ENCODE measurements around the gene PRDM11. TPM values are rescaled to one million over a fixed set of nuclear protein-coding genes. Genes with fewer than 3 reads are reported as not detected.

The PRDM11 gene
- total RNA-seq, 2 donors from 2014 or later: 4.1 to 8.3 TPM

- H3K9me3 ChIP-seq: no peaks in the 10 kb centered on the region
- TF ChIP-seq, protein P1, sequence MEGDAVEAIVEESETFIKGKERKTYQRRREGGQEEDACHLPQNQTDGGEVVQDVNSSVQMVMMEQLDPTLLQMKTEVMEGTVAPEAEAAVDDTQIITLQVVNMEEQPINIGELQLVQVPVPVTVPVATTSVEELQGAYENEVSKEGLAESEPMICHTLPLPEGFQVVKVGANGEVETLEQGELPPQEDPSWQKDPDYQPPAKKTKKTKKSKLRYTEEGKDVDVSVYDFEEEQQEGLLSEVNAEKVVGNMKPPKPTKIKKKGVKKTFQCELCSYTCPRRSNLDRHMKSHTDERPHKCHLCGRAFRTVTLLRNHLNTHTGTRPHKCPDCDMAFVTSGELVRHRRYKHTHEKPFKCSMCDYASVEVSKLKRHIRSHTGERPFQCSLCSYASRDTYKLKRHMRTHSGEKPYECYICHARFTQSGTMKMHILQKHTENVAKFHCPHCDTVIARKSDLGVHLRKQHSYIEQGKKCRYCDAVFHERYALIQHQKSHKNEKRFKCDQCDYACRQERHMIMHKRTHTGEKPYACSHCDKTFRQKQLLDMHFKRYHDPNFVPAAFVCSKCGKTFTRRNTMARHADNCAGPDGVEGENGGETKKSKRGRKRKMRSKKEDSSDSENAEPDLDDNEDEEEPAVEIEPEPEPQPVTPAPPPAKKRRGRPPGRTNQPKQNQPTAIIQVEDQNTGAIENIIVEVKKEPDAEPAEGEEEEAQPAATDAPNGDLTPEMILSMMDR (IDR thresholded peaks at IDR 0.05): no peak
- no peak for DNase-seq
- H3K4me1 ChIP-seq: peaks cover 2% of the 10 kb centered on the region
- H3K27ac ChIP-seq: no peak overlapping the region
- H3K9ac ChIP-seq (ENCODE audit: low read depth in 2 of 2, low read length in 2 of 2): no peak overlapping the region
- H3K27me3 ChIP-seq: no peaks in the 10 kb centered on the region
- no peak overlapping the region for H3K4me3 ChIP-seq
- intact Hi-C loops (cut with DNase I): no loop called here
- no peaks in the 10 kb centered on the region for H3K36me3 ChIP-seq
These were observed 123.2 kb downstream of the PRDM11 start for GRCh38 chr11:45269678-45270077.

DNA sequence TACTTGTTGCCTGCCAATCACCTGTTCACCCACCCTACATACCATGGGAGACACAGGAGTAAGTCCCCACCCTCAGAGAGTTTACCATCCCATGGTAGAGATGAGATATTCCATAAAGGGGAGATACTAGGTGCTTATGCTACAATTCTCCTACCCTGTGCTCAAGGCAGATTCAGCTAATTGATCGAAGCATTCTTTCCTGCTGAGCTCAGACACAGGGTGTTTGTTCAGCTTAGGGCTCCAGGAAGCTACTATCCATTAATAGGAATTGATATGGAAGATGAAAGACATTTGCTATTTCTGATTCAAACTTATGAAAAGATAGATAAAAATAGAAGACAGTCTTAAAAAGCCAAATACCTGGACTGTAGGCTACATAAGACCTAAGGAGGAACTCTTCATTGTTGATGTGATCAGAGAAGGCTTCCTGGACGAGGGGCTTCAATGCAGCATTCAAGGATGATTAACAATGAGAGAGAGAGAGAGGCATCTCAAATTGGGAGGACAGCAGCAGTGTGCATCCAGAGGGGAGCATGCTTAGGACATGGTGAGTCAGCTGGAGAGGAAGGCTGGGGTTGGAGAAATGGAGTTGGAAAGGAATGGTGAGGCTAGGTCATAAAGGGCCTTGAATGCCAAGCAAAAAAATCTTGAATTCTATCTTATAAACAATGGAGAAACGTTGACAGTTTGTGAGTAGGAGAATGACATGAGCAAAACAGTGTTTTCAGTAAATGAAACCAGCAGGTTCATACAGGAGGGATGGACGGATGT is 124.7 kb downstream of the PRDM11 start:
- no peaks in the 10 kb centered on the region for H3K9me3 ChIP-seq
- TF ChIP-seq, protein P1 (IDR thresholded peaks at IDR 0.05): no peak
- no peak overlapping the region for H3K27ac ChIP-seq
- intact Hi-C loops (cut with DNase I): no loop called here
- H3K4me1 ChIP-seq: no peaks in the 10 kb centered on the region
- H3K9ac ChIP-seq (ENCODE audit: low read depth in 2 of 2, low read length in 2 of 2): no peak overlapping the region
- H3K36me3 ChIP-seq: no peaks in the 10 kb centered on the region
- no peaks in the 10 kb centered on the region for H3K27me3 ChIP-seq
- H3K4me3 ChIP-seq: no peak overlapping the region
- no peak for DNase-seq

DNA sequence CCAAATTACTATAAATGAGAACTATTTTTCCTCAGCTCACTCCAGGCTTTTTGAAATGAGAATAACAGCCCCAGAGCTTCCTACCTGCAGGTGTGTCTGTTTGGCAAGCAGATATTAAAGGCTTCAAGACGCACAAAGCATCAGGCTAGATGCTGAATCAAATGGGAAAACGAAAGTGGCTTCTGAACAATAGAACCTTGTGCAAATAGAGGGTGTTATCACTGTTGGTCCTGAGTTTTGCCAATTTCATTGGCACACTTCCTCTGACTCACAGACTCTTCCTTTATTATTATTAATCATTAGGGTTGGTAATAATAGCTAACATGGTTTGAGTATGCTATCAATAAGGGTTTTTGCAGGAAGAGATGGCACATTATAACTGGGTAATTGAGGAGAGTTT is 126.3 kb downstream of the PRDM11 start:
- Histone ChIP-seq H3K4me1 (no peaks in the 10 kb centered on the region), H3K9ac (ENCODE audit: low read depth in 2 of 2, low read length in 2 of 2) (peak overlapping the region in 1 of 2 donors; percentile 57), H3K9me3 (no peaks in the 10 kb centered on the region), H3K27me3 (no peaks in the 10 kb centered on the region), H3K27ac (no peak overlapping the region), H3K4me3 (no peak overlapping the region), H3K36me3 (no peaks in the 10 kb centered on the region)
- TF ChIP-seq, protein P1 (IDR thresholded peaks at IDR 0.05): no peak
- no peak for DNase-seq
- intact Hi-C loops (cut with DNase I): no loop called here

- Histone ChIP-seq H3K4me3 (no peak overlapping the region), H3K9ac (ENCODE audit: low read depth in 2 of 2, low read length in 2 of 2) (no peak overlapping the region), H3K36me3 (no peaks in the 10 kb centered on the region), H3K9me3 (no peaks in the 10 kb centered on the region), H3K27me3 (no peaks in the 10 kb centered on the region), H3K27ac (no peak overlapping the region), H3K4me1 (no peaks in the 10 kb centered on the region)
- no peak for DNase-seq
- TF ChIP-seq, protein P1 (IDR thresholded peaks at IDR 0.05): no peak
- intact Hi-C loops (cut with DNase I): no loop called here
These were observed 127.1 kb downstream of the PRDM11 start for GRCh38 chr11:45273509-45273908.

DNA sequence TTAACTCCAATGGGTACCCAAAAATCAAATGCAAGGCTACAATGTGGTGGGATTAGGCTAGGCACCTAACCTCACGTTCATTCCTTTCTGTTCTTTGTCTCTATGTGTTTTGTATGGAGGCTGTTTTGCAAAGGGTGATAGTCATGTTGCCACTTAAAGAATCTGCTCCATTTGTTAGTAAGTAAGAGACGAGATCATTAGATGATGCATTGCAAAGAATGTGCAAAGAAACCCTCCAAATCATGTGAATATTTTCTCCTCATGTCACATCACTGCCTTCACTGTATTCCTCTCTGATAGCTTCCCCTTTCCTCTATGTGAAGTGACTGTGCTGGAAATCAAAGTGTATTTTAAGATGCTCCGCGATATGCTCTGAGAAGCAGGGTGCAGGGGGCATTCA is 127.8 kb downstream of the PRDM11 start:
- Histone ChIP-seq H3K4me3 (no peak overlapping the region), H3K4me1 (no peaks in the 10 kb centered on the region), H3K27ac (no peak overlapping the region), H3K9ac (ENCODE audit: low read depth in 2 of 2, low read length in 2 of 2) (no peak overlapping the region), H3K9me3 (no peaks in the 10 kb centered on the region), H3K27me3 (no peaks in the 10 kb centered on the region), H3K36me3 (no peaks in the 10 kb centered on the region)
- no peak for DNase-seq
- intact Hi-C loops (cut with DNase I): no loop called here
- TF ChIP-seq, protein P1 (IDR thresholded peaks at IDR 0.05): no peak
